CD8-positive, alpha-beta memory T cell (primary cell): ENCODE results near the gene DVL1. TPM values are rescaled to one million over a fixed set of nuclear protein-coding genes. Genes with fewer than 3 reads are reported as not detected.

Experiments
- CTCF ChIA-PET: fragments of 350-600 bp; sonication (Branson Sonifier 250); formaldehyde crosslinking; loops from one replicate; lab custom pipeline; 2021; ENCODE audit warnings: antibody characterized with exemption; lab: Charles Lee
- POLR2A ChIA-PET: fragments of 350-600 bp; sonication (Branson Sonifier 250); formaldehyde crosslinking; loops from one replicate; lab custom pipeline; 2021; ENCODE audit warnings: antibody characterized with exemption; lab: Charles Lee
- DNase-seq, 5 donors: peaks; one replicate each; pipeline versions ENCODE4 v3.0.0 to v3.0.0-alpha.2; 2020 to 2022; ENCODE audit warnings: mixed read lengths in 1 of 5
- H3K27ac ChIP-seq: one replicate; pipeline ENCODE4 v1.7.0; 2013; ENCODE audit warnings: low read depth, mild to moderate bottlenecking, low read length, moderate library complexity
- H3K27me3 ChIP-seq: 2 replicates; pipeline ENCODE4 v1.7.0; 2013; ENCODE audit warnings: low read length, mild to moderate bottlenecking; ENCODE audit not compliant: insufficient read depth, poor library complexity, severe bottlenecking
- H3K36me3 ChIP-seq: 2 replicates; pipeline ENCODE4 v1.7.0; 2013; ENCODE audit warnings: mild to moderate bottlenecking, low read length, moderate library complexity; ENCODE audit not compliant: insufficient read depth
- H3K4me1 ChIP-seq: 2 replicates; pipeline ENCODE4 v1.7.0; 2013; ENCODE audit warnings: mild to moderate bottlenecking, low read length, moderate library complexity; ENCODE audit not compliant: insufficient read depth
- H3K4me3 ChIP-seq: 2 replicates; pipeline ENCODE4 v1.7.0; 2013; ENCODE audit warnings: mild to moderate bottlenecking, low read length
- H3K9me3 ChIP-seq: 2 replicates; pipeline ENCODE4 v1.7.0; 2013; ENCODE audit warnings: mild to moderate bottlenecking, low read length
- H3K27ac Mint-ChIP-seq, 8 donors: one replicate each; pipeline ENCODE4 v1.8.0; 2020 to 2021; ENCODE audit warnings: mixed read lengths in 8 of 8, mild to moderate bottlenecking in 6 of 8, inconsistent platforms in 3 of 8, moderate library complexity in 3 of 8
- H3K27me3 Mint-ChIP-seq, 2 donors: one replicate each; pipeline ENCODE4 v1.8.0; 2020 to 2021; ENCODE audit warnings: mixed read lengths in 2 of 2, mild to moderate bottlenecking in 1 of 2, moderate library complexity in 1 of 2
- H3K36me3 Mint-ChIP-seq, 3 donors: one replicate each; pipeline ENCODE4 v1.8.0; 2020 to 2021; ENCODE audit warnings: mixed read lengths in 3 of 3, inconsistent platforms in 1 of 3, mild to moderate bottlenecking in 1 of 3
- H3K4me1 Mint-ChIP-seq, 3 donors: one replicate each; pipeline ENCODE4 v1.8.0; 2020 to 2021; ENCODE audit warnings: mixed read lengths in 3 of 3, inconsistent platforms in 1 of 3, mild to moderate bottlenecking in 1 of 3
- H3K4me3 Mint-ChIP-seq, 7 donors: one replicate each; pipeline ENCODE4 v1.8.0; 2020 to 2021; ENCODE audit warnings: mixed read lengths in 7 of 7, mild to moderate bottlenecking in 6 of 7, moderate library complexity in 4 of 7, inconsistent platforms in 2 of 7
- H3K9me3 Mint-ChIP-seq, 5 donors: one replicate each; pipeline ENCODE4 v1.8.0; 2020 to 2022; ENCODE audit warnings: mixed read lengths in 5 of 5, mild to moderate bottlenecking in 3 of 5, moderate library complexity in 2 of 5, inconsistent platforms in 1 of 5
- polyA plus RNA-seq: library from polyadenylated mRNA; unstranded; fragments of 300-500 nt; fragmentation: Illumina TruSeq; gene quantifications from one replicate; pipeline ENCODE4 v1.2.3, GENCODE V29; 2021
- total RNA-seq, 2 experiments: library from RNA; stranded (reverse); gene quantifications; one replicate each; pipeline ENCODE4 v1.2.3, GENCODE V29; 2021

The DVL1 gene
- total and polyA plus RNA-seq, 3 experiments from 2014 or later: 1.6 to 41.1 (median 39.7) TPM

DNA sequence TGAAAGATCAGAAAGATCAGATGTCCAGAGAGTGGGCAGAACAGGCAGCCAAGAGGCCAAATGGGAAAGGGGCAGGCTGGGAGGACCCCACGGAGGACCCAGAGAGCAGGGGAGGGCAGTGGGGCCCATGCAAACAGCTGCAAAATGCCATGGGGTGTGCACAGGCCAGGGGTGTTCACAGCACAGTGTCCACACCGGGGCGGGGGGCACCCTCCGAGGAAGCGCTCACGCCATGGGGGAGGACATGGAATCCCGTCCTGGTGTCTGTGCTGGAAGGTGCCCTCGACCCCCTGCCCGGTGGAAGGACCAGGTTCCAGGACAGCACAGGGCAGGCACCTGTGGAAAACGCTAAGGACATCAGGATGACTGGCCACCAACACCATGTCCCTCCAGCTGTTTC lies 26.3 kb downstream of the DVL1 start:
- DNase-seq: no peak
- no peaks in the 10 kb centered on the region for H3K9me3 ChIP-seq
- no peak overlapping the region for H3K4me3 ChIP-seq
- peaks cover 27 to 58% (median 37%) of the 10 kb centered on the region in 3 donors for H3K4me1 Mint-ChIP-seq
- H3K4me1 ChIP-seq: peaks cover 32% of the 10 kb centered on the region
- H3K4me3 Mint-ChIP-seq: peak overlapping the region; percentile 84 to 97 (median 89)
- POLR2A ChIA-PET: no interaction called here
- no peak overlapping the region for H3K27ac ChIP-seq
- H3K36me3 Mint-ChIP-seq: peaks cover 0 to 42% (median 2%) of the 10 kb centered on the region in 3 donors
- CTCF ChIA-PET: no interaction called here
- no peaks in the 10 kb centered on the region for H3K27me3 ChIP-seq
- H3K9me3 Mint-ChIP-seq: no peaks in the 10 kb centered on the region
- H3K27me3 Mint-ChIP-seq: no peaks in the 10 kb centered on the region
- H3K36me3 ChIP-seq: peaks cover 7% of the 10 kb centered on the region
- H3K27ac Mint-ChIP-seq: peak overlapping the region in 5 of 8 donors; percentile 88 to 96 (median 89)

- Mint-ChIP-seq H3K36me3 (peaks cover 0 to 42% (median 2%) of the 10 kb centered on the region in 3 donors), H3K27me3 (no peaks in the 10 kb centered on the region), H3K4me3 (peak overlapping the region; percentile 74 to 88 (median 77)), H3K4me1 (peaks cover 27 to 58% (median 38%) of the 10 kb centered on the region in 3 donors), H3K27ac (peak overlapping the region in 6 of 8 donors; percentile 40 to 92 (median 74)), H3K9me3 (no peaks in the 10 kb centered on the region)
- ChIA-PET CTCF (no interaction called here), POLR2A (no interaction called here)
- Histone ChIP-seq H3K27me3 (no peaks in the 10 kb centered on the region), H3K4me3 (no peak overlapping the region), H3K27ac (no peak overlapping the region), H3K9me3 (no peaks in the 10 kb centered on the region), H3K4me1 (peaks cover 32% of the 10 kb centered on the region), H3K36me3 (peaks cover 7% of the 10 kb centered on the region)
- DNase-seq: no peak
Measured at GRCh38 chr1:1322418-1322817, 26.8 kb downstream of the DVL1 start.

DNA sequence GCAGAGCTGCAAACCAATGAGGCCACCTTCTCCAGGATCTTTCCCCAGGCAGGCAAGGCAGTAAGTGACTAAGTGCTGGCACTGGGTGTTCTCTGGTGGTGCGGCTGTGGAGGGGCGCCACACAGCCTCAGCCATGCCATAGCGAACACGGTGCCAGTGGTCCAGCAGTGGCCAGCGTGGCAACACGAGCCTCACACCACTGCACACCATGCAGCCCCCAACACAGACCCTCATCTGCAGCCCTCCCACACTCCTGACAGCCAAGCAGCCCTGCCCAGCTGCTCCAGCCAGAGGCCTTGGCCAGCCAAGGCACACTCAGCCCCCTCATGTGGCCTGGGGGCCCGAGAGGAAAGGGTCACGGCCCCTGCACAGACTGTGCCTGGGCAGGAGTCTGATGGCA lies 27.7 kb downstream of the DVL1 start:
- POLR2A ChIA-PET: no interaction called here
- H3K4me1 ChIP-seq: peaks cover 30% of the 10 kb centered on the region
- peak overlapping the region in 3 of 8 donors; percentile 66 to 83 (median 79) for H3K27ac Mint-ChIP-seq

DNA sequence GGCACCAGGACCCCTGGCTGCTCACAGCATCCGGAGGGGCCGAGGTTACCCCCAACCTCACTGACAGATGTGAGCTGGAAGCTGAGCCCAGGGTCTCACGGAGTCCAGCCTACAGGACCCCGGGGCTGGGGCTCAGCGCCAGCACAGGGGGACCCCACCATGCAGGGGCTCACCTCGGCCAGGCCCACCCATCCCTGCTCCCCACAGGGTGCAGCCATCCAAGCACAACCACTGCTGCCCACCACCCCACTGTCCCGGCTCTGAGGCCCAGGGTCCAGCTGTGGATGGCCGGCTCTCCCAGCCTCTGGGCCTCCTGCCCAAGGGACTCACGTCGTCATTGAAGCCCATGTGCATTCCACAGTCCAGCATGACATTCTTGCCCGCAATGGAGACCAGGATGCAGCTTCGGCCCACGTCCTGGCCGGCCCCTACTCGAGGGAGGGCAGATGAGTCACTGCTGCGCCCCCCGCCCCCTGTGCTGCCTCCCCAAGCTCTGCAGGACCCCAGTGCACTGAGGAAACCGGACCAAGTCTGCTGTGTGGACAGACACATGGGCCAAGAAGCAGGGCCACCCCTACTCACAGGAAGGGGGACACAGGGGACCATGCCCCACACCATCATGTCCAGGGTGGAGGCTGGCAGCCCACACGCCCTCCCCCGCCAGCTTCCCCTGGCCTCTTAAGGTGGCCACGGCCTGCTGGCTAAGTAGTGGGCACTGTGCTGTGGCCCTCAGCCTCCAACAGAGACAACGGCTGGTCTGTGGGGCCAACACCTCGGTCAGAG lies 28.4 kb downstream of the DVL1 start:
- ChIA-PET CTCF (no interaction called here), POLR2A (interaction anchor here (1.4 kb wide), 1 partner anchor 12 kb away, joined by 4 read pairs; no protein-coding TSS in a partner anchor)
- peaks cover 0 to 41% (median 2%) of the 10 kb centered on the region in 3 donors for H3K36me3 Mint-ChIP-seq
- peak overlapping the region in 4 of 7 donors; percentile 25 to 70 (median 36) for H3K4me3 Mint-ChIP-seq
- peaks cover 24% of the 10 kb centered on the region for H3K4me1 ChIP-seq
- no peaks in the 10 kb centered on the region for H3K27me3 ChIP-seq
- no peaks in the 10 kb centered on the region for H3K27me3 Mint-ChIP-seq
- no peak overlapping the region for H3K27ac ChIP-seq
- H3K9me3 Mint-ChIP-seq: no peaks in the 10 kb centered on the region
- peaks cover 24 to 47% (median 31%) of the 10 kb centered on the region in 3 donors for H3K4me1 Mint-ChIP-seq
- H3K36me3 ChIP-seq: peaks cover 7% of the 10 kb centered on the region
- DNase-seq: no peak
- peak overlapping the region in 1 of 8 donors; percentile 66 for H3K27ac Mint-ChIP-seq
- no peaks in the 10 kb centered on the region for H3K9me3 ChIP-seq
- H3K4me3 ChIP-seq: no peak overlapping the region

More for the DNA sequence above, 27.7 kb downstream of the DVL1 start:
- H3K36me3 ChIP-seq: peaks cover 7% of the 10 kb centered on the region
- H3K4me3 ChIP-seq: no peak overlapping the region
- Mint-ChIP-seq H3K36me3 (peaks cover 0 to 41% (median 2%) of the 10 kb centered on the region in 3 donors), H3K4me3 (peak overlapping the region in 1 of 7 donors; percentile 47), H3K9me3 (no peaks in the 10 kb centered on the region), H3K27me3 (no peaks in the 10 kb centered on the region), H3K4me1 (peaks cover 29 to 53% (median 37%) of the 10 kb centered on the region in 3 donors)
- CTCF ChIA-PET: no interaction called here
- H3K9me3 ChIP-seq: no peaks in the 10 kb centered on the region
- H3K27me3 ChIP-seq: no peaks in the 10 kb centered on the region
- DNase-seq: no peak
- H3K27ac ChIP-seq: no peak overlapping the region

DNA sequence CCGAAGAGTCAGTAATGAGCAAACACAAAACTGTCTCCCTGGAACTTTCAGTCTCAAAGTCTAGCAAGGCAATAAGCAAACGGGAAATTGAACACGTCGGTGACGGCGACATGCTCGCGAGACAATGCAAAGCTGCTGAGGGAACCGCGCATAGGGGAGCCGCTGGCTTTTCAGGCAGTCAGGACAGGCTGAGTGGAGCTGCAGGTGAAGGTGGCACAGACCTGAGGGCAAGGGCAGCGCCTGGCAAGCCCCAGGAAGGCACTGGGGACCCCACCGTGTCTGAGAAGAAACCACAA lies 29.6 kb downstream of the DVL1 start:
- Mint-ChIP-seq H3K9me3 (no peaks in the 10 kb centered on the region), H3K27me3 (no peaks in the 10 kb centered on the region), H3K27ac (peak overlapping the region in 1 of 8 donors; percentile 43), H3K4me1 (peaks cover 23 to 39% (median 30%) of the 10 kb centered on the region in 3 donors), H3K36me3 (peaks cover 0 to 51% (median 2%) of the 10 kb centered on the region in 3 donors), H3K4me3 (peak overlapping the region in 2 of 7 donors; percentile 52 to 63)
- no peak overlapping the region for H3K27ac ChIP-seq
- H3K27me3 ChIP-seq: no peaks in the 10 kb centered on the region
- ChIA-PET CTCF (no interaction called here), POLR2A (interaction anchor here (1.4 kb wide), 1 partner anchor 10 kb away, joined by 4 read pairs; no protein-coding TSS in a partner anchor)
- no peak overlapping the region for H3K4me3 ChIP-seq
- H3K9me3 ChIP-seq: no peaks in the 10 kb centered on the region
- no peak for DNase-seq
- H3K4me1 ChIP-seq: peaks cover 15% of the 10 kb centered on the region
- H3K36me3 ChIP-seq: peaks cover 7% of the 10 kb centered on the region

DNA sequence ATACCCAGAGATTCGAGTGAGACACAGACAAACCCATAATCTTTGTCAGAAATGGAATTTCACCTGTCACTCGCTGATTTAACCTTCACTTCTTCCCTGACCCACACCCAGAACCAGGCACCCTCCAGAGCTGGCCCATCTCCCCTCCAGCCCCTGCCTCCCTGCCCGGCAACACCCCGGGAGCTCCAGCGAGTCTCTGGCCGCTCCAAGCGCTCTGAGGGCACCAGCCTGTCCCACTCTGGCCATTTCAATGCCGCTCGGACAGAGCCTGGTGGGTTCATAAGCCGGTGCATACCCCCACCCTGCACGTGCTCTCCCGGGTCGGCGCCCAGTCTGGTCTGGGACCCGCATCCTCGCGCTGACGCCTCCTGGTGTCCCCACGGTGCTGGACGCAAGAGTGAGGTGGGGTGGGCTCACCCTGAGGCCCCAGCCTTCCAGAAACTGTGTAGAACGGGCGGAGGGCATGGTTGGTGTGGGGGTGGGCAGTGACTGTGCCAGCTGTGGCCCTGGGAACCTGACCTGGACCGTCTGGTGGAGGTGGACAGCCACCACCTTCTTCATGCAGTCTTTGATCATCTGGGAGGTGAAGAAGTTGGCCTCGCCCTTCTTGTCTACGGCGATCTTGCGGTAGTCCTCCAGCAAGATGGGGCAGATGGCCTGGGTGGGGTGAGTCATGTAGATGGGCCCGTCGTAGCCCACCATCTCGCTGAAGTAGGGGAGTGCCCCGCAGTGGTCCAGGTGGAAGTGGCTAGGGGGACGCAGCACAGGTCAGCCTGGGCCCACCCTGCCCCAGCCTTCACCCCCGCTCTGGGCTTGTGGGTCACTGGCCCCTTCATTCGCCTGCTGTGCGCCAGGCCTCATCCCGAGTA lies 30.2 kb downstream of the DVL1 start:
- H3K27ac ChIP-seq: no peak overlapping the region
- Mint-ChIP-seq H3K4me1 (peaks cover 21 to 36% (median 30%) of the 10 kb centered on the region in 3 donors), H3K36me3 (peaks cover 0 to 52% (median 2%) of the 10 kb centered on the region in 3 donors), H3K27ac (peak overlapping the region in 1 of 8 donors; percentile 43), H3K27me3 (no peaks in the 10 kb centered on the region), H3K4me3 (peak overlapping the region in 1 of 7 donors; percentile 52), H3K9me3 (no peaks in the 10 kb centered on the region)
- ChIA-PET CTCF (no interaction called here), POLR2A (interaction anchor here (1.4 kb wide), 1 partner anchor 10 kb away, joined by 4 read pairs; no protein-coding TSS in a partner anchor)
- no peak for DNase-seq
- H3K9me3 ChIP-seq: no peaks in the 10 kb centered on the region
- no peak overlapping the region for H3K4me3 ChIP-seq
- H3K4me1 ChIP-seq: peaks cover 15% of the 10 kb centered on the region
- H3K36me3 ChIP-seq: peaks cover 7% of the 10 kb centered on the region
- H3K27me3 ChIP-seq: no peaks in the 10 kb centered on the region

DNA sequence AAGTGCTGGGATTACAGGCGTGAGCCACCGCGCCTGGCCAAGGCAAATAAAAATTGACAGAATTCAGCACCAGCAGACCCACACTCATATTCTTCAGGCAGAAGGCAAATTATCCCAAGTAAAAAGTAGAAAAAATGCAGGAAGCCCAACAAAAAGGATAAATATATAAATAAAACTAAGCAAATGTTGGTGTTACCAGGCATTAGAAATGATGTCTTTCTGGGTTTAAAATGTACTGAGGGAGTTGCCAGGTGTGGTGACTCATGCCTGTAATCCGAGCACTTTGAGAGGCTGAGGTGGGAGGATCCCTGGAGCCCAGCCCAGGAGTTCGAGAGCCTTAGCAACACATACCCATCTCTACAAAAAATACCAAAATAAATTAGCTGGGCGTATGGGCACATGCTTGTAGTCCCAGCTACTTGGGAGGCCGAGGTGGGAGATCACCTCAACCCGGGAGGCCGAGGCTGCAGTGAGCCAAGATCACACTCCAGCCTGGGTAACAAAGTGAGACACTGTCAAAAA lies 31.0 kb downstream of the DVL1 start:
- Histone ChIP-seq H3K27ac (no peak overlapping the region), H3K27me3 (no peaks in the 10 kb centered on the region), H3K4me1 (peaks cover 10% of the 10 kb centered on the region), H3K4me3 (no peak overlapping the region), H3K9me3 (no peaks in the 10 kb centered on the region), H3K36me3 (peaks cover 7% of the 10 kb centered on the region)
- H3K4me3 Mint-ChIP-seq: no peak overlapping the region
- peaks cover 16 to 31% (median 24%) of the 10 kb centered on the region in 3 donors for H3K4me1 Mint-ChIP-seq
- DNase-seq: no peak
- peaks cover 0 to 57% (median 2%) of the 10 kb centered on the region in 3 donors for H3K36me3 Mint-ChIP-seq
- H3K9me3 Mint-ChIP-seq: no peaks in the 10 kb centered on the region
- CTCF ChIA-PET: no interaction called here
- H3K27me3 Mint-ChIP-seq: no peaks in the 10 kb centered on the region
- POLR2A ChIA-PET: no interaction called here
- H3K27ac Mint-ChIP-seq: peak overlapping the region in 2 of 8 donors; percentile 20 to 71
